Ishikawa (cell line): ENCODE data around the gene FBXO31.

Source experiments
- REST ChIP-seq: IDR thresholded peaks from 2 replicates; pipeline ENCODE4 v1.6.1; 2012; ENCODE audit warnings: low read depth, mild to moderate bottlenecking
- TF ChIP-seq, protein P1 (sequence below): IDR thresholded peaks from 2 replicates; pipeline ENCODE4 v1.6.1; 2012

DNA sequence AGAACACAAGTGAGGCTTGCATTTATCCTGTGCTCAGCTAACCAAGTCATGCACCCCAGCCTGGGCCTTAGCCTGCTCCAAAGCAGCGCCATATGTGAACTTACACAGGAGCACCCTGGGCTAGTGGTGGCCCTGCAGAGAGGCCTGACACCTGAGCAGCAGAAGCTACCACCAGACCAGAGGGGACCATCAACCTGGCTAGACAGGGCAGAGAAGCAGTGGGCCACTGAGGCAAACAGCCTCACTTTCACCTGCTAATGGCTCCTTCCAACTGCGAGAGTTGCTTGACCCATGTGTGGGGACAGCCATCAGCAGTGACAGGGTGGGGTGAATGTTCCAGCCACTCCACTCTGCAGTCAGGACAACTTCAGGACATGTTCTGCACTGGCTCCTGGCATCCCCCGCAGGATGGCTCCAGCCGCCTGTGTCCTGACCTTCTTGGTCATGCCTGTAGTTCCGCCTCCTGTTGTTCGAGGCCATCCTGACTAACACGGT, 63.5 kb downstream of the FBXO31 start:
- TF ChIP-seq, protein P1, sequence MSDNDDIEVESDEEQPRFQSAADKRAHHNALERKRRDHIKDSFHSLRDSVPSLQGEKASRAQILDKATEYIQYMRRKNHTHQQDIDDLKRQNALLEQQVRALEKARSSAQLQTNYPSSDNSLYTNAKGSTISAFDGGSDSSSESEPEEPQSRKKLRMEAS = no peak
- TF ChIP-seq REST = no peak
